Peyer's patch (tissue), 4 donors: ENCODE data around the gene TLR4. TPM values are rescaled to one million over a fixed set of nuclear protein-coding genes. Genes with fewer than 3 reads are reported as not detected.

Source experiments
- DNase-seq, 3 donors: peaks; one replicate each; pipeline ENCODE4 v3.0.0-alpha.2; 2017 to 2019
- H3K27ac ChIP-seq, 4 donors: fragments of 200-600 bp; sonication (generic); one replicate each; pipeline ENCODE4 v1.5.1; 2016 to 2019
- H3K27me3 ChIP-seq, 2 donors: fragments of 200-600 bp; sonication (generic); one replicate each; pipeline ENCODE4 v1.5.1; 2019
- H3K36me3 ChIP-seq, 3 donors: fragments of 200-600 bp; sonication (generic); one replicate each; pipeline ENCODE4 v1.5.1; 2016 to 2019
- H3K4me1 ChIP-seq, 4 donors: fragments of 200-600 bp; sonication (generic); one replicate each; pipeline ENCODE4 v1.5.1; 2016 to 2019
- H3K4me3 ChIP-seq, 4 donors: fragments of 200-600 bp; sonication (generic); 1 replicate in 3 of 4; 2 replicates in 1 of 4; pipeline ENCODE4 v1.5.1; 2016 to 2019; ENCODE audit warnings: mild to moderate bottlenecking in 1 of 4
- H3K9me3 ChIP-seq, 4 donors: fragments of 200-600 bp; sonication (generic); one replicate each; pipeline ENCODE4 v1.5.1; 2016 to 2019; ENCODE audit warnings: mild to moderate bottlenecking in 1 of 4
- POLR2A ChIP-seq, 2 donors: fragments of 450-650 bp; IDR thresholded peaks; one replicate each; pipeline ENCODE4 v1.5.1; 2017; ENCODE audit warnings: antibody characterized with exemption in 2 of 2, mild to moderate bottlenecking in 2 of 2, moderate library complexity in 2 of 2
- total RNA-seq, 4 donors: library from RNA; depleted of rRNA; stranded (reverse); fragments of >200 nt; gene quantifications; one replicate each; pipeline ENCODE4 v1.1.0, GENCODE V29; 2016
- TF ChIP-seq, protein P1 (sequence below), 6 experiments: fragments of 450-650 bp in 4 of 6; fragments of 200-600 bp in 2 of 6; sonication (generic) in 1 of 6; IDR thresholded peaks; one replicate each; pipeline ENCODE4 v1.5.1; 2017 to 2019; ENCODE audit warnings: antibody characterized with exemption in 6 of 6, mild to moderate bottlenecking in 3 of 6, moderate library complexity in 1 of 6

Gene TLR4
- total RNA-seq, 4 donors from 2014 or later = 6.3 to 18.2 (median 11.8) TPM

GRCh38 chr9:117671468-117671867 lies 32.7 kb upstream of the TLR4 start:
- no peak overlapping the region for H3K27ac ChIP-seq
- no peaks in the 10 kb centered on the region for H3K9me3 ChIP-seq
- H3K4me3 ChIP-seq = no peak overlapping the region
- no peaks in the 10 kb centered on the region for H3K4me1 ChIP-seq
- no peaks in the 10 kb centered on the region for H3K36me3 ChIP-seq
- TF ChIP-seq, protein P1, sequence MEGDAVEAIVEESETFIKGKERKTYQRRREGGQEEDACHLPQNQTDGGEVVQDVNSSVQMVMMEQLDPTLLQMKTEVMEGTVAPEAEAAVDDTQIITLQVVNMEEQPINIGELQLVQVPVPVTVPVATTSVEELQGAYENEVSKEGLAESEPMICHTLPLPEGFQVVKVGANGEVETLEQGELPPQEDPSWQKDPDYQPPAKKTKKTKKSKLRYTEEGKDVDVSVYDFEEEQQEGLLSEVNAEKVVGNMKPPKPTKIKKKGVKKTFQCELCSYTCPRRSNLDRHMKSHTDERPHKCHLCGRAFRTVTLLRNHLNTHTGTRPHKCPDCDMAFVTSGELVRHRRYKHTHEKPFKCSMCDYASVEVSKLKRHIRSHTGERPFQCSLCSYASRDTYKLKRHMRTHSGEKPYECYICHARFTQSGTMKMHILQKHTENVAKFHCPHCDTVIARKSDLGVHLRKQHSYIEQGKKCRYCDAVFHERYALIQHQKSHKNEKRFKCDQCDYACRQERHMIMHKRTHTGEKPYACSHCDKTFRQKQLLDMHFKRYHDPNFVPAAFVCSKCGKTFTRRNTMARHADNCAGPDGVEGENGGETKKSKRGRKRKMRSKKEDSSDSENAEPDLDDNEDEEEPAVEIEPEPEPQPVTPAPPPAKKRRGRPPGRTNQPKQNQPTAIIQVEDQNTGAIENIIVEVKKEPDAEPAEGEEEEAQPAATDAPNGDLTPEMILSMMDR (IDR thresholded peaks at IDR 0.05) = no peak
- no peak for TF ChIP-seq POLR2A (IDR thresholded peaks at IDR 0.05)
- no peak for DNase-seq
- H3K27me3 ChIP-seq = no peaks in the 10 kb centered on the region

GRCh38 chr9:117672369-117672768 lies 31.8 kb upstream of the TLR4 start:
- no peak for DNase-seq
- no peak for TF ChIP-seq POLR2A (IDR thresholded peaks at IDR 0.05)
- TF ChIP-seq, protein P1 (IDR thresholded peaks at IDR 0.05) = no peak

DNA sequence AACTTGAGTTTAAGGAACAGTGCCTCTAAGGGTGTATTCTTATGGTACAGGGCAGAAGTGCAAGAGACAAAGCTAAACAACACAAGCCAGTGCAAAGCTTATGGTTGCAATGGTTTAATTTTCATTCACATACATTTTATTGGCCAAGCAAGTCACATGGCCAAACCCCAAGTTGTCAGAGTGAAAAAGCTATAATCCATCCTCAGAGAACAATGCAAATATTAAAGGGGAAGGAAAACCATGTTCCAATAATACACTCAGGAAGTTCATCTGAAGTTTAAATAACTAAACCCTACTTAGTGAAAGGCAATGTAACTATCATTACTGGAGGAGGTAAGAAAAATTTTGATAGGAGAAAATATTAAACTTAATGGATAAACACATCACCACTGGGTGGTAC lies 26.6 kb upstream of the TLR4 start:
- H3K9me3 ChIP-seq = no peaks in the 10 kb centered on the region
- no peak for TF ChIP-seq POLR2A (IDR thresholded peaks at IDR 0.05)
- TF ChIP-seq, protein P1 (IDR thresholded peaks at IDR 0.05) = no peak
- no peak overlapping the region for H3K4me3 ChIP-seq
- peaks cover 0 to 14% (median 0%) of the 10 kb centered on the region in 4 donors for H3K4me1 ChIP-seq
- H3K27ac ChIP-seq = no peak overlapping the region
- no peak for DNase-seq
- no peaks in the 10 kb centered on the region for H3K27me3 ChIP-seq
- no peaks in the 10 kb centered on the region for H3K36me3 ChIP-seq

More at GRCh38 chr9:117672369-117672768, 31.8 kb upstream of the TLR4 start:
- no peaks in the 10 kb centered on the region for H3K27me3 ChIP-seq
- no peaks in the 10 kb centered on the region for H3K36me3 ChIP-seq
- H3K9me3 ChIP-seq = no peaks in the 10 kb centered on the region
- H3K4me3 ChIP-seq = no peak overlapping the region
- no peaks in the 10 kb centered on the region for H3K4me1 ChIP-seq
- no peak overlapping the region for H3K27ac ChIP-seq

DNA sequence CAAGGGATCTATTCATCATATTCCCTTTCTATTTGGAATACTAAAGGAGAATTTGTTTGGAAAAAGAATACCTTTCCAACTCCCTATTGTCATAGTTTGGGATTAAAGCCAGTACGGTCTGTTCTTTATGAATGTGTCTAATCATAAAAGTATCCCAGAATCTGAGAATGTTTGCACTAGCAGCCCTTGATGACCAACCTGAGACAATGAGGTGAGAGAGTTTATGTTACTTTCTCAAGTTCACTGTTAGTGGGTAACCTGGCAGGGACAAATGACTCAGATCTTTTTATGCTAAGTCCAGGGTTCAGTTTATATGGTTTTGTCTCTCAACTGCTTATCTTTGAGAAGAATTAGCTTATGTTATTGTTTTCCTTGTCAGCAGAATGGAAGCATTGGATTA lies 25.3 kb upstream of the TLR4 start:
- no peak overlapping the region for H3K4me3 ChIP-seq
- peak in 1 of 3 donors; percentile 45 for DNase-seq
- no peaks in the 10 kb centered on the region for H3K36me3 ChIP-seq
- H3K9me3 ChIP-seq = no peaks in the 10 kb centered on the region
- H3K27me3 ChIP-seq = no peaks in the 10 kb centered on the region
- H3K4me1 ChIP-seq = peaks cover 0 to 14% (median 0%) of the 10 kb centered on the region in 4 donors
- H3K27ac ChIP-seq = no peak overlapping the region
- TF ChIP-seq, protein P1 (IDR thresholded peaks at IDR 0.05) = no peak
- no peak for TF ChIP-seq POLR2A (IDR thresholded peaks at IDR 0.05)

DNA sequence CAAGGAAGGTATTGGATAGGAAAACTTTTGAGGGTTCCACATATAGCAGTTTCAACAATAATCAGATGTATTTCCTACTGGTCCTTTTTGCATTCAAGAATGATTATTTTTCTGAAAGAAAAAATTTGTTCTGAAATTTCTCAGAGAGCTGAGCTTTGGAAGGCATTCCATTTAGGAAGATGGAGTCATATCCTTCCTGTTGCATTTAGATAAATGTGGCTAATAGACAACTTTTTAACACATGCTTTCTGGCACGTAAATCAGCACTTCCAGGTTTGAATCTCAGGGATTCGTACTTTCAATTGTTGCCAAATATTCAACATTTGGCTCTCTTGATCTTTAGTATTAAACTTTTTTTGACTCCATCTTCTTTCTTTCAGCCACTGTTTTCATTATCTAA lies 24.8 kb upstream of the TLR4 start:
- no peak for TF ChIP-seq POLR2A (IDR thresholded peaks at IDR 0.05)
- TF ChIP-seq, protein P1 (IDR thresholded peaks at IDR 0.05) = no peak
- Histone ChIP-seq H3K27ac (no peak overlapping the region), H3K27me3 (no peaks in the 10 kb centered on the region)

GRCh38 chr9:117681888-117682287 lies 22.3 kb upstream of the TLR4 start:
- Histone ChIP-seq H3K9me3 (no peaks in the 10 kb centered on the region), H3K27ac (no peak overlapping the region), H3K36me3 (no peaks in the 10 kb centered on the region), H3K4me3 (no peak overlapping the region), H3K27me3 (no peaks in the 10 kb centered on the region), H3K4me1 (peaks cover 0 to 14% (median 0%) of the 10 kb centered on the region in 4 donors)
- no peak for TF ChIP-seq POLR2A (IDR thresholded peaks at IDR 0.05)
- TF ChIP-seq, protein P1 (IDR thresholded peaks at IDR 0.05) = no peak
- no peak for DNase-seq

More for the DNA sequence above, 24.8 kb upstream of the TLR4 start:
- H3K9me3 ChIP-seq = no peaks in the 10 kb centered on the region
- no peaks in the 10 kb centered on the region for H3K36me3 ChIP-seq
- peaks cover 0 to 14% (median 0%) of the 10 kb centered on the region in 4 donors for H3K4me1 ChIP-seq
- DNase-seq = no peak
- no peak overlapping the region for H3K4me3 ChIP-seq
